Esophagus muscularis mucosa (tissue), 3 donors: Measurements from ENCODE around the gene ZNF629.

Experiments used
- CTCF ChIP-seq, 3 experiments: fragments of 200-600 bp in 2 of 3; fragments of 450-650 bp in 1 of 3; sonication (generic) in 2 of 3; IDR thresholded peaks; one replicate each; pipeline ENCODE4 v1.5.1; 2017 to 2019; ENCODE audit warnings: antibody characterized with exemption in 3 of 3, mild to moderate bottlenecking in 2 of 3, moderate library complexity in 1 of 3
- POLR2A ChIP-seq: fragments of 450-650 bp; IDR thresholded peaks from one replicate; pipeline ENCODE4 v1.6.1; 2017; ENCODE audit warnings: antibody characterized with exemption, moderate library complexity, mild to moderate bottlenecking, low read depth
- POLR2AphosphoS5 ChIP-seq, 2 donors: sonication (generic); formaldehyde crosslinking; IDR thresholded peaks; one replicate each; pipeline ENCODE4 v1.6.1; 2017; ENCODE audit warnings: antibody characterized with exemption in 2 of 2

GRCh38 chr16:30741461-30741914, 45.5 kb downstream of the ZNF629 start:
- no peak for TF ChIP-seq CTCF (IDR thresholded peaks at IDR 0.05)
- no peak for TF ChIP-seq POLR2A
- peak in 1 of 2 donors; percentile 76 for TF ChIP-seq POLR2AphosphoS5 (IDR thresholded peaks at IDR 0.05)
